Measurements from ENCODE around the gene TAS2R3. TPM values are rescaled to one million over a fixed set of nuclear protein-coding genes. Genes with fewer than 3 reads are reported as not detected.

Gene TAS2R3
- total RNA-seq, 2 experiments from 2014 or later, result 1.4 to 1.8 TPM

Other genes starting within 250 kb of the TAS2R3 start
- 10 to 100 TPM; 40.7 to 42.5 TPM for gene AGK, start 212.7 kb upstream of the TAS2R3 start, total RNA-seq
- gene DENND11, start 61.9 kb upstream of the TAS2R3 start, total RNA-seq, result 10 to 100 TPM; 24.0 to 28.9 TPM
- not detected for gene WEE2, start 55.7 kb upstream of the TAS2R3 start, total RNA-seq
- 100 to 1,000 TPM; 109 to 127 TPM for gene SSBP1, start 25.7 kb upstream of the TAS2R3 start, total RNA-seq
- gene TAS2R4, start 12.6 kb downstream of the TAS2R3 start, total RNA-seq, result 1 to 10 TPM; 1.1 to 1.3 TPM
- gene TAS2R5, start 26.1 kb downstream of the TAS2R3 start, total RNA-seq, result 1 to 10 TPM; 1.2 to 1.3 TPM
- not detected for gene PRSS37, start 77.4 kb downstream of the TAS2R3 start, total RNA-seq
- gene OR9A4, start 152.3 kb downstream of the TAS2R3 start, total RNA-seq, result not detected
- not detected for gene CLEC5A, start 182.9 kb downstream of the TAS2R3 start, total RNA-seq
- gene TAS2R38, start 209.7 kb downstream of the TAS2R3 start, total RNA-seq, result not detected
- not detected for gene MGAM, start 231.8 kb downstream of the TAS2R3 start, total RNA-seq